B cell (primary cell): Measurements from ENCODE around the gene NCOR1.

Experiments used
- EZH2 ChIP-seq: IDR thresholded peaks from 2 replicates; pipeline ENCODE4 v1.6.1; 2012; ENCODE audit warnings: borderline replicate concordance, low read depth, mild to moderate bottlenecking, moderate library complexity, low read length; ENCODE audit not compliant: insufficient read depth, poor library complexity, severe bottlenecking
- TF ChIP-seq, protein P1 (sequence below): fragments of 200-600 bp; IDR thresholded peaks from one replicate; pipeline ENCODE4 v1.8.0; 2022; ENCODE audit warnings: antibody characterized with exemption, mild to moderate bottlenecking

DNA sequence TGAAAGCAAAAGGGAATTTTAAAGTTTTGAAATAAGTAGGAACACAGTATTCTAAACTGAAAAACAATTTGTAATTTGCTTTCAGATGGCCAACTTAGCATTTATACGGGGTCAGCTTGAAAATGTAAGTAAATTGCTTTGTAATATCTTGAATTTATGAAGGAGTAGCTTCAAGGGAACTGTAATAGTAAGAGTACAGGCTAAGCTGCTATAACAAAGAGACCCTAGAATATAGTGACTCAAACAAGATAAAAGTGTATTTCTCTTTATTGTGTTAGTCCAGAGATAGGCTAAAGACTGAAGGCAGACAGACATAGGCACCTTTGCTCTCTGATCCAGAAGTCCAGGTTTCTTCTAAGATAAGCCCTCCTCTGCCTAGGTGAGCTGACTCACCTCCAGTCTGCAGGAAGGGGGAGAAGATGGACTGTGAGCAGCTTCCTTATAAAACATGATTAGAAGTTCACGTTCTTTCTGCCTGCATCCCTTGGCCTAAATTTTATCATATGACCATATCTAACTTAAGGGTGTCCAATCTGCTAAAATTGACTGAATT is 212.6 kb downstream of the NCOR1 start:
- TF ChIP-seq, protein P1, sequence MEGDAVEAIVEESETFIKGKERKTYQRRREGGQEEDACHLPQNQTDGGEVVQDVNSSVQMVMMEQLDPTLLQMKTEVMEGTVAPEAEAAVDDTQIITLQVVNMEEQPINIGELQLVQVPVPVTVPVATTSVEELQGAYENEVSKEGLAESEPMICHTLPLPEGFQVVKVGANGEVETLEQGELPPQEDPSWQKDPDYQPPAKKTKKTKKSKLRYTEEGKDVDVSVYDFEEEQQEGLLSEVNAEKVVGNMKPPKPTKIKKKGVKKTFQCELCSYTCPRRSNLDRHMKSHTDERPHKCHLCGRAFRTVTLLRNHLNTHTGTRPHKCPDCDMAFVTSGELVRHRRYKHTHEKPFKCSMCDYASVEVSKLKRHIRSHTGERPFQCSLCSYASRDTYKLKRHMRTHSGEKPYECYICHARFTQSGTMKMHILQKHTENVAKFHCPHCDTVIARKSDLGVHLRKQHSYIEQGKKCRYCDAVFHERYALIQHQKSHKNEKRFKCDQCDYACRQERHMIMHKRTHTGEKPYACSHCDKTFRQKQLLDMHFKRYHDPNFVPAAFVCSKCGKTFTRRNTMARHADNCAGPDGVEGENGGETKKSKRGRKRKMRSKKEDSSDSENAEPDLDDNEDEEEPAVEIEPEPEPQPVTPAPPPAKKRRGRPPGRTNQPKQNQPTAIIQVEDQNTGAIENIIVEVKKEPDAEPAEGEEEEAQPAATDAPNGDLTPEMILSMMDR, result no peak
- TF ChIP-seq EZH2, result no peak
